Brain microvascular endothelial cell (primary cell): ENCODE data around the gene MAX.

Source experiments
- DNase-seq: peaks from one replicate; pipeline ENCODE4 v3.0.0-alpha.2; 2020
- H3K27ac ChIP-seq: fragments of 250-450 bp; sonication (Bioruptor Pico); 2 replicates; pipeline ENCODE4 v1.5.1; 2020; ENCODE audit warnings: mild to moderate bottlenecking, moderate library complexity
- H3K27me3 ChIP-seq: fragments of 250-450 bp; sonication (Bioruptor Pico); replicated peaks from 2 replicates; pipeline ENCODE4 v1.5.1; 2020; ENCODE audit warnings: mild to moderate bottlenecking
- H3K36me3 ChIP-seq: fragments of 250-450 bp; sonication (Bioruptor Pico); replicated peaks from 2 replicates; pipeline ENCODE4 v1.5.1; 2020; ENCODE audit warnings: mild to moderate bottlenecking
- H3K4me3 ChIP-seq: 2 replicates; pipeline ENCODE4 v1.5.1; 2011; ENCODE audit warnings: low read depth, mild to moderate bottlenecking, control low read depth, low read length, moderate library complexity
- in situ Hi-C: cut with HindIII; loops from 2 replicates; pipeline ENCODE4 v1.10.0; 2017; ENCODE audit warnings: low sequenced_read_pairs, low pct_ligation_motif_present
- TF ChIP-seq, protein P1 (sequence below): IDR thresholded peaks from 2 replicates; pipeline ENCODE4 v1.5.1; 2011; ENCODE audit warnings: low read depth, mild to moderate bottlenecking, moderate library complexity, low read length, control low read depth, inconsistent platforms; ENCODE audit errors: missing control alignments

The MAX gene

DNA sequence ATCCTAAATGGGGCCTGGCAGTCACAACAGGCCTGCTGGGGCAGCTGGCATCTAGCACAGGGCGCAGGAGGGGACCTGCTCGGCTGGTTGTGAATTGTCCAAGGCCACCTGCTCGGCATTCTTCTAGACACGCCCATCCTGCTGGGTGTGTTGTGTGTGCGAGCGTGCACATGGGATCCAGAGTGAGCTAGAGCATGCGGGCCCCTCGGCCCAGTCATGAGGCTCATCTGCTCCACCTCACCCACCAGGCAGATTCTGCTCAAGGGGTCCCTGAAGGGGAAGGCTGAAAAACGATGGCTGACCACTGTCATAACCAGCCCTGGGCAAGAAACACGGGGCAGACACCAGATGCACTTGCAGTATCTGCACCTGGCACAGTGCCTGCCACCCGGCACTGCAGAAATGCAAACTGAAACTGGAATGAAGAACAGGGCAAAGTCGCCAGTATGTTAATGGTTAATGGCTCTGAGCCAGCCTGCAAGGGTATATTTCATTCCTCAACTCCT lies 31.8 kb downstream of the MAX start:
- H3K27me3 ChIP-seq: no peaks in the 10 kb centered on the region
- H3K27ac ChIP-seq: no peak overlapping the region
- TF ChIP-seq, protein P1, sequence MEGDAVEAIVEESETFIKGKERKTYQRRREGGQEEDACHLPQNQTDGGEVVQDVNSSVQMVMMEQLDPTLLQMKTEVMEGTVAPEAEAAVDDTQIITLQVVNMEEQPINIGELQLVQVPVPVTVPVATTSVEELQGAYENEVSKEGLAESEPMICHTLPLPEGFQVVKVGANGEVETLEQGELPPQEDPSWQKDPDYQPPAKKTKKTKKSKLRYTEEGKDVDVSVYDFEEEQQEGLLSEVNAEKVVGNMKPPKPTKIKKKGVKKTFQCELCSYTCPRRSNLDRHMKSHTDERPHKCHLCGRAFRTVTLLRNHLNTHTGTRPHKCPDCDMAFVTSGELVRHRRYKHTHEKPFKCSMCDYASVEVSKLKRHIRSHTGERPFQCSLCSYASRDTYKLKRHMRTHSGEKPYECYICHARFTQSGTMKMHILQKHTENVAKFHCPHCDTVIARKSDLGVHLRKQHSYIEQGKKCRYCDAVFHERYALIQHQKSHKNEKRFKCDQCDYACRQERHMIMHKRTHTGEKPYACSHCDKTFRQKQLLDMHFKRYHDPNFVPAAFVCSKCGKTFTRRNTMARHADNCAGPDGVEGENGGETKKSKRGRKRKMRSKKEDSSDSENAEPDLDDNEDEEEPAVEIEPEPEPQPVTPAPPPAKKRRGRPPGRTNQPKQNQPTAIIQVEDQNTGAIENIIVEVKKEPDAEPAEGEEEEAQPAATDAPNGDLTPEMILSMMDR: no peak
- H3K4me3 ChIP-seq: no peak overlapping the region
- peaks cover 9% of the 10 kb centered on the region for H3K36me3 ChIP-seq
- in situ Hi-C loops: no loop called here
- no peak for DNase-seq

- no peaks in the 10 kb centered on the region for H3K27me3 ChIP-seq
- TF ChIP-seq, protein P1: no peak
- no peak overlapping the region for H3K4me3 ChIP-seq
- in situ Hi-C loops: no loop called here
- DNase-seq: no peak
- H3K36me3 ChIP-seq: peaks cover 9% of the 10 kb centered on the region
- H3K27ac ChIP-seq: no peak overlapping the region
Observed at GRCh38 chr14:65069874-65070413, 32.4 kb downstream of the MAX start.

GRCh38 chr14:65065719-65066118 lies 36.6 kb downstream of the MAX start:
- Histone ChIP-seq H3K27me3 (no peaks in the 10 kb centered on the region), H3K27ac (no peak overlapping the region), H3K36me3 (peaks cover 15% of the 10 kb centered on the region), H3K4me3 (no peak overlapping the region)
- TF ChIP-seq, protein P1: no peak
- in situ Hi-C loops: no loop called here
- DNase-seq: no peak

- H3K27me3 ChIP-seq: no peaks in the 10 kb centered on the region
- peaks cover 11% of the 10 kb centered on the region for H3K36me3 ChIP-seq
- in situ Hi-C loops: no loop called here
- TF ChIP-seq, protein P1: no peak
- H3K4me3 ChIP-seq: no peak overlapping the region
- H3K27ac ChIP-seq: no peak overlapping the region
- no peak for DNase-seq
Observed at GRCh38 chr14:65062096-65063075, 39.9 kb downstream of the MAX start.

GRCh38 chr14:65057695-65058094 lies 44.6 kb downstream of the MAX start:
- DNase-seq: no peak
- in situ Hi-C loops: no loop called here
- peaks cover 14% of the 10 kb centered on the region for H3K36me3 ChIP-seq
- TF ChIP-seq, protein P1: no peak
- H3K27ac ChIP-seq: no peak overlapping the region
- H3K4me3 ChIP-seq: no peak overlapping the region
- H3K27me3 ChIP-seq: no peaks in the 10 kb centered on the region
